ENCODE data around the gene TKT.

The TKT gene

GRCh38 chr3:53264718-53265117 lies 8.9 kb upstream of the TKT start:
- TF ChIP-seq POLR2AphosphoS5 (IDR thresholded peaks at IDR 0.05; ENCODE audit: low read depth) (no peak), REST (IDR thresholded peaks at IDR 0.05; ENCODE audit: insufficient replicate concordance, low read depth) (no peak), CTCF (IDR thresholded peaks at IDR 0.05; ENCODE audit: insufficient read depth, low read length) (no peak), GABPA (IDR thresholded peaks at IDR 0.05; ENCODE audit: low read depth) (no peak), SPI1 (IDR thresholded peaks at IDR 0.05; ENCODE audit: borderline replicate concordance, low read depth) (no peak)
- Histone ChIP-seq H3K27me3 (ENCODE audit: insufficient read depth, poor library complexity, severe bottlenecking) (no peaks in the 10 kb centered on the region), H3K4me3 (replicated peaks; ENCODE audit: insufficient read depth, low read length) (no peak overlapping the region), H3K27ac (replicated peaks) (no peak overlapping the region)
- DNase-seq (ENCODE audit: low read depth in 1 of 2, low spot score in 1 of 2): no peak

GRCh38 chr3:53263907-53264306 lies 8.1 kb upstream of the TKT start:
- H3K4me3 ChIP-seq (replicated peaks; ENCODE audit: insufficient read depth, low read length): no peak overlapping the region
- no peak for DNase-seq (ENCODE audit: low read depth in 1 of 2, low spot score in 1 of 2)
- H3K27ac ChIP-seq (replicated peaks): no peak overlapping the region
- H3K27me3 ChIP-seq (ENCODE audit: insufficient read depth, poor library complexity, severe bottlenecking): no peaks in the 10 kb centered on the region
- TF ChIP-seq REST (IDR thresholded peaks at IDR 0.05; ENCODE audit: insufficient replicate concordance, low read depth) (no peak), CTCF (IDR thresholded peaks at IDR 0.05; ENCODE audit: insufficient read depth, low read length) (no peak), POLR2AphosphoS5 (IDR thresholded peaks at IDR 0.05; ENCODE audit: low read depth) (no peak), SPI1 (IDR thresholded peaks at IDR 0.05; ENCODE audit: borderline replicate concordance, low read depth) (no peak), GABPA (IDR thresholded peaks at IDR 0.05; ENCODE audit: low read depth) (no peak)

- H3K27ac ChIP-seq (replicated peaks): peak overlapping the region; percentile 18
These were observed 5.9 kb upstream of the TKT start for GRCh38 chr3:53261712-53262111.

More at GRCh38 chr3:53261712-53262111, 5.9 kb upstream of the TKT start:
- H3K4me3 ChIP-seq (replicated peaks; ENCODE audit: insufficient read depth, low read length): no peak overlapping the region
- TF ChIP-seq REST (IDR thresholded peaks at IDR 0.05; ENCODE audit: insufficient replicate concordance, low read depth): no peak
- H3K27me3 ChIP-seq (ENCODE audit: insufficient read depth, poor library complexity, severe bottlenecking): no peaks in the 10 kb centered on the region
- no peak for DNase-seq (ENCODE audit: low read depth in 1 of 2, low spot score in 1 of 2)

All from HL-60 (cell line).